Aortic smooth muscle cell (primary cell): ENCODE measurements around the gene SULT1C3. TPM values are rescaled to one million over a fixed set of nuclear protein-coding genes. Genes with fewer than 3 reads are reported as not detected.

ENCODE experiments used
- total RNA-seq: library from RNA; depleted of rRNA; stranded (reverse); fragments of >200 nt; gene quantifications from 2 replicates; pipeline ENCODE4 v1.2.3, GENCODE V29; 2014

Gene SULT1C3
- total RNA-seq = not detected in 2 replicates

DNA sequence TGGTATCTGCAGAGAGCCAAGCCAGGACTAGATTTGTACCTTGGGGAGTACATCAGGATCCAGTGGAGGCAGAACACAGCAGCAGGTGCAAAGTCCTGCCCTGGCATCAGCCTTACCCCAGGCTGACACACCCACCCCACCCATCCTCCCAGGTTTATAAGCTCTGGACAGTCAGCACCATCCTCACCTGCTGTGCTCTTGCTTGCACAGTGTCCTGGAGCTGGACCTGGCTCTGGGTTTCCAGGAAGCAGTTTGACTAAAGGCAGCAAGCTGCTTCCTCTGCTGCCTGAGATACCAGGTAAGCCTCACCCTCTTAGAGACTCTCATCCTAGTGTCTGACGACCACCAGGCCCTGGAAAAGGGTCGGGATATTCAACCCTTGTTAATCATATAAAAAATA lies at the start of gene SULT1C3:
TSS of gene SULT1C3 (plus strand) at position 183 of the 400 bp plus-strand sequence. CDS start 7,227 bp downstream, outside the sequence.

DNA sequence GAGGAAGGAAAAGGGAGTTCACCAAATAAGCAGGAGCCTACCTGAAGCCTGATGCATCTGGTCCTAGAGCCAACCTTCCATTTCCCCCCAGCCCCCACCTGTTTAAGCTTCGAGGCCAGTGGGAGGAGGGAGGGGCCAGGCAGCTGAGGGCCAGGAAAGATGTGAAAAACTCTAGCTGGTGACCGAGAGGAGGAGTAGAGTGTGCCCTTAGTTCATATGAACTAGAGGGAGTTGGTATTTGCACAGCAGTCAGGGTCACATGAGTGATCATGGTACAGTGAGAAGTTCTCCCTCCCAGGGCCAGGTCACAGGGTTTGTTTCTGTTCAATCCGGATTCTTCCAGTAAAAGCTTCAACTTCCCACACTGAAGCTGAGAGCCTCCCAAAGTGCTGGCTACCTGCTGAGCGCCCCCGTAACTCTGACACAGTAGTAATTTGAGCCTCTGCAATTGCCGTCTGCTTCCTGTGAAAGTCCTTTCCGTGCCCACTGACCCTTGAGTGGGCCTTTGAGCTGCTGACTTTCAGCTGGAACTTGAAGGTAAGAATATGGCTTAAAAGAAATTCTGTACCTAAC lies 48.9 kb downstream of the SULT1C3 start, which contains the start of gene SULT1C2:
TSS of gene SULT1C2 (plus strand) at position 362 of the 573 bp plus-strand sequence. CDS start 4,773 bp downstream, outside the sequence.

Other genes starting within 250 kb of the SULT1C3 start
- gene SULT1C2, start 48.9 kb downstream of the SULT1C3 start, total RNA-seq = not detected in 2 replicates
- gene SULT1C4, start 138.0 kb downstream of the SULT1C3 start, total RNA-seq = 0.13 and 0.19 TPM in 2 replicates
- gene GCC2, start 209.2 kb downstream of the SULT1C3 start, total RNA-seq = 15.2 and 21.4 TPM in 2 replicates